ENCODE data around the gene PALM3.

DNA sequence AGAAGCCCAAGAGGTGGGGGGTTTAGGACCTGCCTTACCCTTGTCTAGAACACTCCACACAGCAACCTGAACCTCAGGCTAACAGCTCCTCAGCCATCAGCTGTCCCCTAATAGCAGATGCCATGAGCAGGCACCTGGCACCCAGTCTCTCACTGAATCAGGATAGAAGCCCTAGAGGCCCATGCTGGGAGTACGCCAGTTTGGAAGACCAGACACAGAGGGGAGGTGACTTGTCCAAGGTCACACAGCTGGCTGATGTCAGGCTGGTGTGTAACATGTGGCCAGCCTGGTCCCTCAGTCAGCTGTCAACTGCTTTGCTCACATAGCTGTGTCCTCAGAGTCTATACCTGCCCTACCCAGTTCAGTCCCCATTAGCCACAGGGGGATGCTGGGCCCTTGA, 41.4 kb upstream of the PALM3 start:
- TF ChIP-seq POLR2A (IDR thresholded peaks at IDR 0.05; ENCODE audit: low read depth, low read length) (no peak), POLR2AphosphoS5 (IDR thresholded peaks at IDR 0.05; ENCODE audit: low read depth, low read length) (no peak), TAF1 (IDR thresholded peaks at IDR 0.05; ENCODE audit: borderline replicate concordance, low read depth, low read length) (no peak)

Data from GM12892 (cell line).